ENCODE measurements around the gene APBA1. TPM values are rescaled to one million over a fixed set of nuclear protein-coding genes. Genes with fewer than 3 reads are reported as not detected.
A peak's percentile ranks its signal among the peaks of the same experiment; 100 is the strongest.

The APBA1 gene
- total and polyA plus RNA-seq, 2 donors (not counting 3 experiments of a cell fraction or from before 2014, with no cell fraction given): 6.1 to 11.3 TPM

DNA sequence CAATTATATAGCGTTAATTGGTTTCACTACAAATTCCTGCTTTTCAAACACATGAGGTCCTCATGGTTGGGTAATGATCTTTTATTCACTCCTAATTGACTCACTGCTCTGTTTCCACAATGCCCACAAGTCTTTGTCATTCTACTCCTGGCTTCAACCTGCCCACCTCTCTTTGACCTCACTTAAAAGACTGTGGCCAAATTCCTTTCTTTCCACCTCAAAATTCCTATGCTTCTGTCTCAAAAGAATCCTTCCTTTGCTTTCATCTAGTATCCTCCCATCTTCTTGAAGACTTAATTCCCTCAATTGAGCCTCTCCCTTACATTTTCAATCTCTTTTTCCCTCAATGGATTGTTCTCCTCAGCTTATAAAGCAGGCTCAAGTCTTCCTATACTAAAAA, 4.9 kb downstream of the APBA1 start:
- no peaks in the 10 kb centered on the region for H4K20me1 ChIP-seq (replicated peaks; ENCODE audit: control insufficient read depth, extremely low read depth, insufficient read depth, low read length)
- no peaks in the 10 kb centered on the region for H3K36me3 ChIP-seq (ENCODE audit: control insufficient read depth in 2 of 2, extremely low read depth in 1 of 2, insufficient read depth in 2 of 2, low read length in 2 of 2)
- peaks cover 20 to 25% of the 10 kb centered on the region in 2 experiments for H3K27me3 ChIP-seq (ENCODE audit: control insufficient read depth in 2 of 2, insufficient read depth in 2 of 2, low read length in 2 of 2)
- H2AFZ ChIP-seq (ENCODE audit: low read depth, low read length): no peak overlapping the region
- H3K9ac ChIP-seq (replicated peaks; ENCODE audit: extremely low read depth, insufficient read depth, low read length): no peak overlapping the region
- no peaks in the 10 kb centered on the region for H3K9me3 ChIP-seq (replicated peaks; ENCODE audit: control insufficient read depth, insufficient read depth, low read length)
- dilution Hi-C loops (cut with MboI; ENCODE audit: extremely low pct_ligation_motif_present, low sequenced_read_pairs) (no loop called here), intact Hi-C loops (cut with micrococcal nuclease) (no loop called here)
- DNase-seq (ENCODE audit: low read depth, low spot score) (no peak), FAIRE-seq (no peak)
- no peak overlapping the region for H3K27ac ChIP-seq (ENCODE audit: insufficient read depth, low read depth, low read length)
- H3K79me2 ChIP-seq (ENCODE audit: control insufficient read depth, insufficient read depth, low read length): no peaks in the 10 kb centered on the region
- H3K4me3 ChIP-seq (replicated peaks in 1 of 3; ENCODE audit: insufficient read depth in 1 of 3, low read depth in 1 of 3, low read length in 3 of 3): no peak overlapping the region
- BruUV-seq (replicated peaks): no TSS peak
- H3K4me1 ChIP-seq (ENCODE audit: control insufficient read depth, extremely low read depth, insufficient read depth, low read length): peaks cover 11% of the 10 kb centered on the region
- TF ChIP-seq JUN (IDR thresholded peaks at IDR 0.05; ENCODE audit: borderline replicate concordance, insufficient read depth, insufficient read length, low read depth) (no peak), EZH2 (IDR thresholded peaks at IDR 0.05; ENCODE audit: borderline replicate concordance, low read depth, low read length, severe bottlenecking) (peak; percentile 45)
- no peak overlapping the region for H3K4me2 ChIP-seq (ENCODE audit: insufficient read depth, low read length)
- no peaks in the 10 kb centered on the region for H3K9me1 ChIP-seq (replicated peaks; ENCODE audit: control insufficient read depth, extremely low read depth, insufficient read depth, low read length)
- ChIA-PET POLR2A (no interaction called here), CTCF (interaction anchor here (1.0 to 1.3 kb wide), 2 partner anchors 79 to 264 kb away, joined by 3 read pairs; no protein-coding TSS in a partner anchor)

GRCh38 chr9:69660304-69660703, 11.9 kb downstream of the APBA1 start:
- no peaks in the 10 kb centered on the region for H3K36me3 ChIP-seq (ENCODE audit: control insufficient read depth in 2 of 2, extremely low read depth in 1 of 2, insufficient read depth in 2 of 2, low read length in 2 of 2)
- H3K79me2 ChIP-seq (ENCODE audit: control insufficient read depth, insufficient read depth, low read length): no peaks in the 10 kb centered on the region
- no peaks in the 10 kb centered on the region for H3K9me3 ChIP-seq (replicated peaks; ENCODE audit: control insufficient read depth, insufficient read depth, low read length)
- intact Hi-C loops (cut with micrococcal nuclease): no loop called here
- peaks cover 15% of the 10 kb centered on the region for H3K4me1 ChIP-seq (ENCODE audit: control insufficient read depth, extremely low read depth, insufficient read depth, low read length)
- no peak overlapping the region for H3K9ac ChIP-seq (replicated peaks; ENCODE audit: extremely low read depth, insufficient read depth, low read length)
- no peak for DNase-seq (ENCODE audit: low read depth, low spot score)
- no peak overlapping the region for H3K4me3 ChIP-seq (replicated peaks in 1 of 3; ENCODE audit: insufficient read depth in 1 of 3, low read depth in 1 of 3, low read length in 3 of 3)
- H3K27ac ChIP-seq (ENCODE audit: insufficient read depth, low read depth, low read length): no peak overlapping the region
- peak overlapping the region; percentile 55 for H3K4me2 ChIP-seq (ENCODE audit: insufficient read depth, low read length)
- H4K20me1 ChIP-seq (replicated peaks; ENCODE audit: control insufficient read depth, extremely low read depth, insufficient read depth, low read length): no peaks in the 10 kb centered on the region
- no peak overlapping the region for H2AFZ ChIP-seq (ENCODE audit: low read depth, low read length)
- POLR2A ChIA-PET: no interaction called here
- peaks cover 2% of the 10 kb centered on the region for H3K9me1 ChIP-seq (replicated peaks; ENCODE audit: control insufficient read depth, extremely low read depth, insufficient read depth, low read length)
- peaks cover 3 to 8% of the 10 kb centered on the region in 2 experiments for H3K27me3 ChIP-seq (ENCODE audit: control insufficient read depth in 2 of 2, insufficient read depth in 2 of 2, low read length in 2 of 2)
- dilution Hi-C loops (cut with MboI; ENCODE audit: extremely low pct_ligation_motif_present, low sequenced_read_pairs): no loop called here
- BruUV-seq (replicated peaks): no TSS peak
- no peak for FAIRE-seq
- CTCF ChIA-PET: interaction anchor here (0.8 to 3.9 kb wide), 3 partner anchors 13 to 238 kb away, joined by 3 to 16 read pairs (median 3); partner anchors contain the start of gene APBA1
- TF ChIP-seq POLR2AphosphoS5 (IDR thresholded peaks at IDR 0.05; ENCODE audit: insufficient read depth, low read depth, low read length) (no peak), CTCF (IDR thresholded peaks at IDR 0.05; ENCODE audit: extremely low read depth in 1 of 2, insufficient read depth in 1 of 2, low read depth in 1 of 2, low read length in 2 of 2) (no peak), MYC (IDR thresholded peaks at IDR 0.05; ENCODE audit: low read depth, low read length) (no peak), EZH2 (IDR thresholded peaks at IDR 0.05; ENCODE audit: borderline replicate concordance, low read depth, low read length, severe bottlenecking) (no peak), GATA2 (IDR thresholded peaks at IDR 0.05; ENCODE audit: insufficient read depth, insufficient read length, low read depth, low read length) (no peak), POLR2A (IDR thresholded peaks at IDR 0.05; ENCODE audit: low read depth, low read length) (no peak), FOS (IDR thresholded peaks at IDR 0.05; ENCODE audit: borderline replicate concordance, insufficient read depth, low read length) (no peak), JUN (IDR thresholded peaks at IDR 0.05; ENCODE audit: borderline replicate concordance, insufficient read depth, insufficient read length, low read depth) (no peak)
- TF ChIP-seq, protein P1, sequence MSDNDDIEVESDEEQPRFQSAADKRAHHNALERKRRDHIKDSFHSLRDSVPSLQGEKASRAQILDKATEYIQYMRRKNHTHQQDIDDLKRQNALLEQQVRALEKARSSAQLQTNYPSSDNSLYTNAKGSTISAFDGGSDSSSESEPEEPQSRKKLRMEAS (IDR thresholded peaks at IDR 0.05; ENCODE audit: insufficient read depth, insufficient read length): no peak
